A375 (cell line): ENCODE data around the gene VTCN1. TPM values are rescaled to one million over a fixed set of nuclear protein-coding genes. Genes with fewer than 3 reads are reported as not detected.

Experiments
- small RNA-seq: library from RNA; depleted of rRNA; stranded (forward); fragments of <200 nt; gene quantifications from one replicate; pipeline ENCODE3, GENCODE V24; 2014
- total RNA-seq: library from RNA; depleted of rRNA; stranded (reverse); fragments of >200 nt; shearing (Covaris generic); gene quantifications from 2 replicates; pipeline ENCODE4 v1.2.3, GENCODE V29; 2014; rRNA removed

VTCN1 gene
- total RNA-seq = 0.19 TPM in 1 of 2 replicates, not detected in the other

GRCh38 chr1:117210831-117211261 is at the start of gene VTCN1:
VTCN1 (minus strand) TSS chr1:117210927; CDS start chr1:117210855, 72 bp downstream.

GRCh38 chr1:117121589-117122329 is 89.0 kb downstream of the VTCN1 start, which contains the start of gene TRIM45:
TRIM45 (minus strand) TSS chr1:117121749; CDS start chr1:117121201, 548 bp downstream.

Small RNA genes lying within 50 kb of the gene (small RNA-seq; reads per million reads assigned to genes)
- gene MIR942 (not detected), gene RF00017 (not detected)

Other genes starting within 250 kb of the VTCN1 start
- 0.41 and 0.96 TPM in 2 replicates for gene CD101, start 209.2 kb downstream of the VTCN1 start, total RNA-seq
- 43.8 and 51.9 TPM in 2 replicates for gene TTF2, start 150.6 kb downstream of the VTCN1 start, total RNA-seq
- 2.4 and 5.9 TPM in 2 replicates for gene TRIM45, start 89.2 kb downstream of the VTCN1 start, total RNA-seq
- gene MAN1A2, start 156.5 kb upstream of the VTCN1 start, total RNA-seq = 22.8 and 26.5 TPM in 2 replicates